ENCODE data around the gene ARMC2. TPM values are rescaled to one million over a fixed set of nuclear protein-coding genes. Genes with fewer than 3 reads are reported as not detected.
"Not testable (repeated sequence)": the region's sequence is repeated elsewhere in the genome, so short reads cannot be mapped to it uniquely, and the experiment has no call there.

Gene ARMC2
- total and polyA plus RNA-seq, 5 donors from 2014 or later = 3.5 to 12.5 (median 7.3) TPM

DNA sequence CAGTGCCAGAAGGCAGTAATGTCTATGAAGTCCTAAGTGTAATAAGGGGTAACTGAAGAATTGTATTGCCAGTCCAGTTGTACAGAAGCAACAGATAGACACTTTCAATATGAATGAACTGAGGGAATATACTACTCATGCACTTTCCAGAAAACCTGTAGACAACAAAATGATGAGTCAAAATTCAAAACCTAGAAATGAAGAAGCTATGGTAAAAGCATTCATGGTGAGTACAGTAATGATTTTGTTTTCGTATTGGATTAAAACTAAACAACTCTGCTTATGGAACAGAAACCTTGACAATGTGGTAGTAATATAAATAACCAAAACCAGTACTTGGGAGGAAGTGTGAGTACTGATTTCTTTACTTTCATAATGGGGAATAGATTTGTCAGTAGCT, 35.0 kb downstream of the ARMC2 start:
- Histone ChIP-seq H3K4me3 (ENCODE audit: low read depth, low read length) (no peak overlapping the region), H3K27me3 (ENCODE audit: control insufficient read depth, insufficient read depth, low read length) (no peaks in the 10 kb centered on the region), H3K9me3 (ENCODE audit: control insufficient read depth in 2 of 2, low read length in 2 of 2) (peaks cover 0 to 4% of the 10 kb centered on the region in 2 experiments), H3K36me3 (ENCODE audit: control insufficient read depth, insufficient read depth, low read length) (peaks cover 7% of the 10 kb centered on the region), H3K27ac (ENCODE audit: insufficient read depth, low read length, poor library complexity, severe bottlenecking) (no peak overlapping the region), H3K4me1 (ENCODE audit: control insufficient read depth, insufficient read depth, low read length, poor library complexity, severe bottlenecking) (no peaks in the 10 kb centered on the region)
- Mint-ChIP-seq H3K9me3 (peaks cover 0 to 9% (median 1%) of the 10 kb centered on the region in 7 donors), H3K27me3 (no peaks in the 10 kb centered on the region), H3K27ac (no peak overlapping the region), H3K4me1 (peaks cover 10 to 27% (median 18%) of the 10 kb centered on the region in 4 donors), H3K4me3 (no peak overlapping the region), H3K36me3 (peaks cover 39% of the 10 kb centered on the region)
- DNase-seq (peak in 1 of 3 donors; percentile 28), ATAC-seq (ENCODE audit: low read depth in 2 of 2) (peak in 1 of 2 donors; percentile 28)

DNA sequence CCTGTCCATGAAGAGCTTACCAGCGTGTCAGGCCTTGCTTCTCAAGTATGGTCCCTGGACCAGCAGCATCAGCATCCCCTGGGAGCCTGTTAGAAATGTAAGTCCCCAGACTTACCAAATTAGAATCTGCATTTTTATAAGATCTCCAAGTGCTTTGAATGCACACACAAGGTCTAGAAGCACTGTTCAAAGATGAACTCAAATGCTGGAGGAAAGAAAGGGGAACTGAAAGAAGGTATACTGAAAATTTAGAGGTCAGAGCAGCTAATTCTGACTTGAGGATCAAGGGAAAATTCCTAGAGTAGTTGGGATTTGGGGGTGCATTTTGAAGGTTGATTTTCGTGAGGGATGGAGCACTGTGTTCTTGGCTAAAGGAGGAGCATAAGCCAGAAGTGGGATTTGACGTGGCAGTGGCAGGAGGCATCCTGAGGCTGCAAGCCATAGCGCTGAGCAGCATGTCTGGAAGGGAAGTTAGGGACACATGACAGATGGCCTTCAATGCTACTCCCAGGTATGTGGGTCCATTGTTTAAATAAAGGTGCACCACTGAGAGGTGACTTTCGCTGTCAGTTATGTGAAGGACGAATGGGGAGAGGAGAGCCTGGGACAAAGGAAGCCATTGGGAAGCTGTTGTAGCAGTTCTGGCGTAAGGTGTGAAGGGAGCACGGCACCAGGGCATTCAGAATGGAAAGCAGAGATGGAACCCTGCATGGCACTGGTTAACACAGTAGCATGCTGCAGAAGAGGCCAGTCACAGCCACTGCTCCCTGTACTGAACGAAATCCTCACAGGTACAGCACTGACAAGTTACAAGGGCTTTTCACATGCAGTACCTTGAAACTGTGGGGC, 36.2 kb downstream of the ARMC2 start:
- no peaks in the 10 kb centered on the region for H3K27me3 Mint-ChIP-seq
- H3K27ac ChIP-seq (ENCODE audit: insufficient read depth, low read length, poor library complexity, severe bottlenecking) = no peak overlapping the region
- H3K36me3 ChIP-seq (ENCODE audit: control insufficient read depth, insufficient read depth, low read length) = peaks cover 7% of the 10 kb centered on the region
- ATAC-seq (ENCODE audit: low read depth in 2 of 2) (no peak), DNase-seq (no peak)
- peaks cover 0 to 9% (median 1%) of the 10 kb centered on the region in 7 donors for H3K9me3 Mint-ChIP-seq
- no peak overlapping the region for H3K4me3 ChIP-seq (ENCODE audit: low read depth, low read length)
- no peak overlapping the region for H3K4me3 Mint-ChIP-seq
- H3K36me3 Mint-ChIP-seq = peaks cover 27% of the 10 kb centered on the region
- H3K27me3 ChIP-seq (ENCODE audit: control insufficient read depth, insufficient read depth, low read length) = no peaks in the 10 kb centered on the region
- H3K4me1 ChIP-seq (ENCODE audit: control insufficient read depth, insufficient read depth, low read length, poor library complexity, severe bottlenecking) = no peaks in the 10 kb centered on the region
- peaks cover 10 to 32% (median 15%) of the 10 kb centered on the region in 4 donors for H3K4me1 Mint-ChIP-seq
- H3K27ac Mint-ChIP-seq = peak overlapping the region in 1 of 3 donors; percentile 26
- peaks cover 0 to 4% of the 10 kb centered on the region in 2 experiments for H3K9me3 ChIP-seq (ENCODE audit: control insufficient read depth in 2 of 2, low read length in 2 of 2)

DNA sequence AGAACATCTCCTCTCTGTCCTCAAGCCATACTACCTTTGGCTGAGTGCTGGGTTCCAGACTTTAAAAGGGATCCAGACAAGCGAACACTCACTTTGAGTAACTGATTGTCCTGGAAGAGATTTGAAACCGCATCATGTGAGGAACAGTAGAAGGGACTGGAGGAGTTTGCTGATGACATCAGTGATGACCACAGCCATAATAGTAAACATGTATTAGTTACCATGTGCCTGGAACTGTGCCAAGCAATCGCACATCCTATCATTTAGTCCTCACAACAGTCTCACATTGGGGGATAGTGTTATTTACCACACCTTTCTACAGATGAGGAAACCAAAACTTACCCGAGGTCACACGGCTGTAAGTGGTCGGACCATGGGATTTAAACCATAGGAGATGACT, 39.8 kb downstream of the ARMC2 start:
- H3K4me1 Mint-ChIP-seq = peaks cover 3 to 20% (median 10%) of the 10 kb centered on the region in 4 donors
- no peak overlapping the region for H3K4me3 Mint-ChIP-seq
- peak overlapping the region in 2 of 3 donors; percentile 0 to 67 for H3K27ac Mint-ChIP-seq
- DNase-seq (no peak), ATAC-seq (ENCODE audit: low read depth in 2 of 2) (no peak)
- Histone ChIP-seq H3K27me3 (ENCODE audit: control insufficient read depth, insufficient read depth, low read length) (no peaks in the 10 kb centered on the region), H3K27ac (ENCODE audit: insufficient read depth, low read length, poor library complexity, severe bottlenecking) (no peak overlapping the region), H3K4me3 (ENCODE audit: low read depth, low read length) (no peak overlapping the region), H3K36me3 (ENCODE audit: control insufficient read depth, insufficient read depth, low read length) (no peaks in the 10 kb centered on the region), H3K9me3 (ENCODE audit: control insufficient read depth in 2 of 2, low read length in 2 of 2) (no peaks in the 10 kb centered on the region), H3K4me1 (ENCODE audit: control insufficient read depth, insufficient read depth, low read length, poor library complexity, severe bottlenecking) (no peaks in the 10 kb centered on the region)
- H3K27me3 Mint-ChIP-seq = no peaks in the 10 kb centered on the region
- H3K9me3 Mint-ChIP-seq = peaks cover 0 to 2% (median 0%) of the 10 kb centered on the region in 7 donors
- peaks cover 12% of the 10 kb centered on the region for H3K36me3 Mint-ChIP-seq

DNA sequence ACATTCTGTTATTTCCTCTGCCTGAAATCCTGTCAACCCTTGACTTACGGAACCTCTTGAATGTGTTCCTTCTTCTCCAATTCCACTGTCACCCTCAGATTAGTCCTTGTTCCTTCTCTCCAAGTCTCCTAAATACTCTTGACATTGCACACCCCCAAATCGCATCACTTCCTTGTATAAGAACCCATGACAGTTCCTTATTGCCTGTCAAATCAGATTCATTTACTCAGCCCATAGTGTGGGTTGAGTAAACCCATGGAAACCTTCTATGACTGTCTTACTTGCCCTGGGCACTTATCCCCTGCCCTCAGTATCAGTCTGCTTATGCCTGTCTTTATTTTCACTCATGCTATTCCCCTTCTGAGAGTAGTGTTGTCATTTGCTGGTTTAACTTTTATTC, 40.5 kb downstream of the ARMC2 start:
- H3K27ac Mint-ChIP-seq = peak overlapping the region in 1 of 3 donors; percentile 0
- no peak overlapping the region for H3K4me3 ChIP-seq (ENCODE audit: low read depth, low read length)

DNA sequence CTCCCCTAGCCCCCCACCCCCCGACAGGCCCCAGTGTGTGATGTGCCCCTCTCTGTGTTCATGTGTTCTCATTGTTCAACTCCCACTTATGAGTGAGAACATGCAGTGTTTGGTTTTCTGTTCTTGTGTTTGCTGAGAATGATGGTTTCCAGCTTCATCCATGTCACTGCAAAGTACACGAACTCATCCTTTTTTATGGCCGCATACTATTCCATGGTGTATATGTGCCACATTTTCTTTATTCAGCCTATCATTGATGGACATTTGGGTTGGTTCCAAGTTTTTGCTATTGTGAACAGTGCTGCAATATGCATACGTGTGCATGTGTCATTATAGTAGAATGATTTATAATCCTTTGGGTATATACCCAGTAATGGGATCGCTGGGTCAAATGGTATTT, 42.7 kb downstream of the ARMC2 start:
- not testable (repeated sequence) for H3K9me3 Mint-ChIP-seq; ATAC-seq (ENCODE audit: low read depth in 2 of 2); H3K36me3 ChIP-seq (ENCODE audit: control insufficient read depth, insufficient read depth, low read length); H3K27me3 Mint-ChIP-seq; H3K4me3 Mint-ChIP-seq; H3K36me3 Mint-ChIP-seq; DNase-seq; H3K9me3 ChIP-seq (ENCODE audit: control insufficient read depth in 2 of 2, low read length in 2 of 2); H3K27ac Mint-ChIP-seq; H3K4me3 ChIP-seq (ENCODE audit: low read depth, low read length); H3K27ac ChIP-seq (ENCODE audit: insufficient read depth, low read length, poor library complexity, severe bottlenecking); H3K27me3 ChIP-seq (ENCODE audit: control insufficient read depth, insufficient read depth, low read length)
- H3K4me1 Mint-ChIP-seq = peaks cover 10 to 30% (median 14%) of the 10 kb centered on the region in 4 donors
- peaks cover 16% of the 10 kb centered on the region for H3K4me1 ChIP-seq (ENCODE audit: control insufficient read depth, insufficient read depth, low read length, poor library complexity, severe bottlenecking)

More for the DNA sequence above, 40.5 kb downstream of the ARMC2 start:
- Histone ChIP-seq H3K4me1 (ENCODE audit: control insufficient read depth, insufficient read depth, low read length, poor library complexity, severe bottlenecking) (peaks cover 5% of the 10 kb centered on the region), H3K9me3 (ENCODE audit: control insufficient read depth in 2 of 2, low read length in 2 of 2) (no peaks in the 10 kb centered on the region), H3K27me3 (ENCODE audit: control insufficient read depth, insufficient read depth, low read length) (no peaks in the 10 kb centered on the region), H3K27ac (ENCODE audit: insufficient read depth, low read length, poor library complexity, severe bottlenecking) (no peak overlapping the region), H3K36me3 (ENCODE audit: control insufficient read depth, insufficient read depth, low read length) (no peaks in the 10 kb centered on the region)
- DNase-seq = no peak
- H3K36me3 Mint-ChIP-seq = peaks cover 11% of the 10 kb centered on the region
- H3K4me1 Mint-ChIP-seq = peaks cover 5 to 23% (median 11%) of the 10 kb centered on the region in 4 donors
- no peaks in the 10 kb centered on the region for H3K9me3 Mint-ChIP-seq
- H3K27me3 Mint-ChIP-seq = no peaks in the 10 kb centered on the region
- no peak for ATAC-seq (ENCODE audit: low read depth in 2 of 2)
- H3K4me3 Mint-ChIP-seq = no peak overlapping the region

DNA sequence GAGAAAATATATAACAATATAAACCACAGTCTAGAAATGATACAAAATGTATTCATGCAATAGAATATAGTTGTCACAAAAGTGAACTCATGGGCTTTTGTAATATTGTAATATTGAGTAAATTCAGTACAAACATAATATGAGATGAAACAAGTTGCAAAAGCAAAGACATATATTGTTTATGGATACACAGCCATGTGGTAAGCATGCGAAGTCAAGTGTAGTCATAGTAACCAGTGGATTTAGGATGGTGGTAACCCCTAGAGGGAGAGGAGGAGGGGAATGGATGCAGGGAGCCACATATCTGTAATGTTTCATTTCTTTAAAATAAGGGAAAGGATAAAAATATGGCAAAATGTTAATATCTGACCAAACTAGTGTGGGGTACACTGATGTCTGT, 47.3 kb downstream of the ARMC2 start:
- Mint-ChIP-seq H3K4me1 (peaks cover 15 to 45% (median 29%) of the 10 kb centered on the region in 4 donors), H3K27ac (peak overlapping the region in 2 of 3 donors; percentile 29 to 68), H3K36me3 (peaks cover under 1% of the 10 kb centered on the region), H3K4me3 (peak overlapping the region in 3 of 4 donors; percentile 1 to 65 (median 44)), H3K9me3 (no peaks in the 10 kb centered on the region), H3K27me3 (no peaks in the 10 kb centered on the region)
- peaks cover 36% of the 10 kb centered on the region for H3K4me1 ChIP-seq (ENCODE audit: control insufficient read depth, insufficient read depth, low read length, poor library complexity, severe bottlenecking)
- H3K4me3 ChIP-seq (ENCODE audit: low read depth, low read length) = peak overlapping the region; percentile 54
- H3K9me3 ChIP-seq (ENCODE audit: control insufficient read depth in 2 of 2, low read length in 2 of 2) = no peaks in the 10 kb centered on the region
- no peak for DNase-seq
- no peaks in the 10 kb centered on the region for H3K36me3 ChIP-seq (ENCODE audit: control insufficient read depth, insufficient read depth, low read length)
- no peaks in the 10 kb centered on the region for H3K27me3 ChIP-seq (ENCODE audit: control insufficient read depth, insufficient read depth, low read length)
- peak overlapping the region; percentile 50 for H3K27ac ChIP-seq (ENCODE audit: insufficient read depth, low read length, poor library complexity, severe bottlenecking)
- no peak for ATAC-seq (ENCODE audit: low read depth in 2 of 2)

DNA sequence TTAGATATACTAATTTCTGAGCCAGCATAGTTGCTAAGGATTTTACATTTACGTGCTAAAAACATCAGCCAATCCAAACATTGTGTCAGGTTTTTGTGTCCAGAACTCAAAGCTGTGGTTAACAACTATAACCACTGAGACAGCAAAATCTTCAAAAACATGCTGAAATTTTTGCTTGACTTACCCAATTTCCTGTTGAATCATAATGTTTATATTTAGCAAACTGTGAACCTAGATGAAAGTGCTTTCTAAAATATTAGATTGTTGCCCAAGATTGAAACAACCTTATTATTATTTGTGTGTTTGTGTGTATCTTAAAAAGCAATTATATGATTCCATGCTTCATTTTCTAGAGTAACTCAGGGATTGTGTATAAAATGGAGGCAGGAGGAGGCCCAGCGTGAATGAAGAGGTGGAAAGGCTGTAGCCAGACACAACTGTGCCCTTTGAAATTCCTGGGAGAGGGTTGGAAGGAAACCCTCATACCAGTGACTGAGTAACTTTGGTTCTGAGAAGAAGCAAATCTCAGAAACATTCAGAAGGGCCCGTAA, 48.0 kb downstream of the ARMC2 start:
- Histone ChIP-seq H3K9me3 (ENCODE audit: control insufficient read depth in 2 of 2, low read length in 2 of 2) (no peaks in the 10 kb centered on the region), H3K27ac (ENCODE audit: insufficient read depth, low read length, poor library complexity, severe bottlenecking) (peak overlapping the region; percentile 50), H3K27me3 (ENCODE audit: control insufficient read depth, insufficient read depth, low read length) (no peaks in the 10 kb centered on the region), H3K4me3 (ENCODE audit: low read depth, low read length) (peak overlapping the region; percentile 54), H3K4me1 (ENCODE audit: control insufficient read depth, insufficient read depth, low read length, poor library complexity, severe bottlenecking) (peaks cover 40% of the 10 kb centered on the region), H3K36me3 (ENCODE audit: control insufficient read depth, insufficient read depth, low read length) (no peaks in the 10 kb centered on the region)
- Mint-ChIP-seq H3K4me1 (peaks cover 12 to 49% (median 31%) of the 10 kb centered on the region in 4 donors), H3K27me3 (no peaks in the 10 kb centered on the region), H3K36me3 (peaks cover 3% of the 10 kb centered on the region), H3K4me3 (peak overlapping the region; percentile 24 to 67 (median 58)), H3K27ac (peak overlapping the region; percentile 48 to 76 (median 63)), H3K9me3 (no peaks in the 10 kb centered on the region)
- DNase-seq = peak in 2 of 3 donors; percentile 43 to 75
- peak; percentile 59 to 65 for ATAC-seq (ENCODE audit: low read depth in 2 of 2)
